ENCODE measurements around the gene GIT2. TPM values are rescaled to one million over a fixed set of nuclear protein-coding genes. Genes with fewer than 3 reads are reported as not detected.
"Not testable (repeated sequence)": the region's sequence is repeated elsewhere in the genome, so short reads cannot be mapped to it uniquely, and the experiment has no call there.

Gene GIT2, protein sequence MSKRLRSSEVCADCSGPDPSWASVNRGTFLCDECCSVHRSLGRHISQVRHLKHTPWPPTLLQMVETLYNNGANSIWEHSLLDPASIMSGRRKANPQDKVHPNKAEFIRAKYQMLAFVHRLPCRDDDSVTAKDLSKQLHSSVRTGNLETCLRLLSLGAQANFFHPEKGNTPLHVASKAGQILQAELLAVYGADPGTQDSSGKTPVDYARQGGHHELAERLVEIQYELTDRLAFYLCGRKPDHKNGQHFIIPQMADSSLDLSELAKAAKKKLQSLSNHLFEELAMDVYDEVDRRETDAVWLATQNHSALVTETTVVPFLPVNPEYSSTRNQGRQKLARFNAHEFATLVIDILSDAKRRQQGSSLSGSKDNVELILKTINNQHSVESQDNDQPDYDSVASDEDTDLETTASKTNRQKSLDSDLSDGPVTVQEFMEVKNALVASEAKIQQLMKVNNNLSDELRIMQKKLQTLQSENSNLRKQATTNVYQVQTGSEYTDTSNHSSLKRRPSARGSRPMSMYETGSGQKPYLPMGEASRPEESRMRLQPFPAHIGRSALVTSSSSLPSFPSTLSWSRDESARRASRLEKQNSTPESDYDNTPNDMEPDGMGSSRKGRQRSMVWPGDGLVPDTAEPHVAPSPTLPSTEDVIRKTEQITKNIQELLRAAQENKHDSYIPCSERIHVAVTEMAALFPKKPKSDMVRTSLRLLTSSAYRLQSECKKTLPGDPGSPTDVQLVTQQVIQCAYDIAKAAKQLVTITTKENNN
- polyA plus RNA-seq (2013, experiment 1 of 2; ENCODE audit: insufficient read length), result 27.8 TPM
- 26.4 TPM for polyA plus RNA-seq (2013, experiment 2 of 2; ENCODE audit: insufficient read length)

GRCh38 chr12:109995686-109996482 lies at the start of gene GIT2:
TSS of gene GIT2 (minus strand) at chr12:109996368. CDS start at chr12:109996224, 144 bp downstream.
- peak; percentile 90 for DNase-seq

DNA sequence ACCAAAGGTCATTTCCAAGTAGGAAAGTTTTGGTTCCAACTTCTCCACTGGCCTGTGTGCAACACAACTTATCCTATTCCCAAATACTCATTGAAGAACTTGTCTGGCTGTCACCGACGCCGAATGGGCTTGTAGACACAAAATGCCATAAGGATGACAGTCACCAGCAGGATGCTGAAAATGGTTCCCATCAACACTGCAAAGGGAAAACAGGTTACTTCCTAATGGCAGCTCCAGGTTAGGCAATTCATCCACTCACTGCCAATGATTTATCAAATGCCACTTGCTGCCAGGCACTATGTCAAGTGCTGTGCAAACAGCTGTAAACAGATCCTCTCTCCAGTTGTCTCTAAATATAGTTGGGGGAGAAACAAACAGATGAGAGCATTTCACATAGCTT lies 46.1 kb upstream of the GIT2 start:
- DNase-seq, result no peak

DNA sequence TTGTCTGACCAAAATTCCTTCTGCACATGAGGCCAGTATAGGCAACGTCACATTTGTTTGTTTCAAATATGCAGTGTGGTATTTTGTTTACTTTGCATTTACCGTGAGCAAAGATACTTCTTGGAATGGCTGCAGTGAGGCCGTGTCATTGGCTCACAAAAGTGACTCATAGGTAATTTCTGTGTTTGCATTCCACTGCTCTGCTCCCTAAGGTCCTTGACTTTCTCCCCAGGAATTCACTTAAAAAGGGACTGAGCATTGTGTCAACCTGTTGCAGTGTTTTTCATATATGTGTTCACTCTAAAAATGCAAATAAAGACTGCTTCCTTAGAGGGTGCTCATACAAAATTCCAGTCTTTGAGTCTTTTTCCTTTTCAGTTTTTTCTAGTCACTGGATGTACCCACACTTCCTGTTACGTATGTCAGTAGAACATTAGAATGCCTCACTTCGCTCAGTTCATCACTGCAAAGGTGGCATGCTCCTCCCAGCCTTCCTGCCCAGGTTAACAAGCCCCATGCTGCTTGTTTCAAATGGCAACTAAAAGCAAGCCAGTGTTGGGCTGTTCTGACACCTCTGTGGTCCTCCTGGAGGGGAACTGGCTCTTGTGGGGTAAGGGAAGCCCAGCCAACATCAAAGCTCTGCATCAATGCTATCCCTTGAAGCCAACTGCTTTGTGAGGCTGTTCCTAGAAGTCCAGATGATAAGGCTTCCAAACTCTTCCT lies 43.1 kb upstream of the GIT2 start:
- DNase-seq, result peak; percentile 89

DNA sequence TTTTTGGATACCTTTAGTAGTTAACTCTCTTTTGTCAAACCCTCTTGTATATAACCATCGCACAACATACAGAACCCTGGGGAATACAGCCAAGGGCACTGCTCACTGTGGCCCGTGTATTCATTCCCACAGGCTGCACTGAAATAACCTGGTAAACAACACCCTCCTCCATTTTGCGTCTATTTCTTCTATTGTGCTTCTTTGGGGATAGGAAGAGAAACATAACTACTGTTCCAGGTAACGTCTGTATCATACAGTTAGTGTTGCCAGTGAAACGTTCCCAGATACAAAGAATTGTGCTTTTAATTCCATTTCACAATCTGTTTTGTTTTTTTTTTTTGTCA lies 42.5 kb upstream of the GIT2 start:
- no peak for DNase-seq

- DNase-seq, result no peak
Measured at GRCh38 chr12:110037315-110037714, 41.1 kb upstream of the GIT2 start.

GRCh38 chr12:110035534-110036104 lies 39.5 kb upstream of the GIT2 start:
- DNase-seq, result no peak

GRCh38 chr12:110033888-110034287 lies 37.7 kb upstream of the GIT2 start:
- DNase-seq, result no peak

- DNase-seq, result no peak
Measured at GRCh38 chr12:110029290-110029815, 33.2 kb upstream of the GIT2 start.

- DNase-seq, result no peak
Measured at GRCh38 chr12:110028323-110028722, 32.2 kb upstream of the GIT2 start.

DNA sequence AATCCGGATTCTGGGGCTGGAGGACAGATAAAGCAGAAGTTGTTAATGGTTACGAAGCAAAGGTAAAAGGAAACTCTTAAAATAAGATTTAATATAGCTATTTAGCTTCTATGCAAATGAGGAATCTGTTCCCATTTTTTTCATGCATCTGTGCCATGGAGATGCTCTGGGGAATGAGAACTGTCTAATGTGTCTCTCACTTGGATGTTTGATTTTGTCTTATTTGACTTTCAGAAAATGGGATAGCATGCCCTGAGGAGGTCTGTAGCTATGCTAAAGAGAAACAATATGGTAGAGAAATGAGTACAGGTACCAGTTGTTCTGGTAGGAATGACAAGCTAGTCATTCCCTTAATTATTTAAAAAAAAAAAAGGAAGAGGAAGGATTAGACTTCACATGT lies 27.9 kb upstream of the GIT2 start:
- DNase-seq, result no peak

DNA sequence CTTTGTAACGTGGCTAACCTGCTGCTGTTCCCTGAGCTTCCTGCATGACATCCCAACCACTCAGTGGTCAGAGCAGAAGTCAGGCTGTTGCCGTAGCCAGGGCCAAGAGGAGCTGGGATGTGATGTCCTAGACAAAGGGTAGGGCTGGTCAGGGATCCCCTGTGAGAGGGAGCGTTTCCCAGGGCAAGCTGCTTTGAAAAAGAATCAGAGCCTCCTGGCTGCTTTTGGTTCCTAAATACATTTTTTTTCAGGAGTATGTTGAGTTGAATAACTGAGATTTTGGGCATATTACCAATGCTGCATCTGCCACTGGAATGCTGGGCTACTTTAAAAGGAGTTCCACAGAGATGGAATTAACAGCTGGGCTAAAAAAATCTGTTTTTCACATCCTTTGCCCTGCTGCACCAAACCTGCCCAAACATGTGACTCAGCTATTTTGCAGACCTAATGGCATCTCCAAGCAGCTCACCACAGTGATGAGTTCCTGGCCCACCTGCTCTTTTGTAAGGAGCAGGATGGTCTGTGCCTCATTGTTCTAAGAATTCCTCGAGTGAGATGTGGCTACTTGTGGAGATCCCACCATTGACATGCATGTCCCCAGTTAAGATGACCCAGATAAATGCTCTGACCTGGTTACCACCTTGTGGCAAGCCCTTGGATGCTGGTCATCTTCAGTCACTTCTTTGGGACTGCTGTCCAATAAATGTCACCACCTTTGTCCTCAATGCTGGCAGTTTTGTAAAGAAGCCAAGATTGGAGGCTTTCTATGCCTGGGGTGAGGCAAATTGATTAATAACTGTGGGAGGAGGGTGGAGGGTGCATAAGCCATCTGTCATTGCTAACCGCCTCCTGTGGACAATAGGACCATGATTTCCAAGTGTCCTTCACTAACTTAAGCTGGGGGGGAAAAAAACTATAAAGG lies 27.2 kb upstream of the GIT2 start:
- DNase-seq, result peak; percentile 85

- DNase-seq, result no peak
Measured at GRCh38 chr12:110020956-110021355, 24.8 kb upstream of the GIT2 start.

GRCh38 chr12:110015132-110015531 lies 19.0 kb upstream of the GIT2 start:
- no peak for DNase-seq

GRCh38 chr12:110012659-110013058 lies 16.5 kb upstream of the GIT2 start:
- DNase-seq, result no peak

DNA sequence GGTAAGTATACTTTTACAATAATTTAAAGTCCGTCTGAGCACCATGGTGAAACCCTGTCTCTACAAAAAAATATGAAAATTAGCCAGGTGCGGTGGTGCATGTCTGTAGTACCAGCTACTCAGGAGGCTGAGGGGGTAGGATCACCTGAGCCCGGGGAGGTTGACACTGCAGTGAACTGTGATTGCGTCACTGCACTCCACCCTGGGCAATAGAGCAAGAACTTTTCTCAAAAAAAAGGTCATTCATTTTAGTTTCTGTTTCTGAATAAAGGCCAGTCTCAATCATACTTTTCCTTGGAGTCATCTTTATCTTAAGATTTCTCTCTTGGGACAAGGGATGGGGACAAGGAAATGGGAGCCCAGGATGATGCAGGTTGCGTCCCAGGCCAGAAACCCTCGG lies 16.0 kb upstream of the GIT2 start:
- no peak for DNase-seq

- DNase-seq, result no peak
Measured at GRCh38 chr12:110010853-110011723, 14.9 kb upstream of the GIT2 start.

DNA sequence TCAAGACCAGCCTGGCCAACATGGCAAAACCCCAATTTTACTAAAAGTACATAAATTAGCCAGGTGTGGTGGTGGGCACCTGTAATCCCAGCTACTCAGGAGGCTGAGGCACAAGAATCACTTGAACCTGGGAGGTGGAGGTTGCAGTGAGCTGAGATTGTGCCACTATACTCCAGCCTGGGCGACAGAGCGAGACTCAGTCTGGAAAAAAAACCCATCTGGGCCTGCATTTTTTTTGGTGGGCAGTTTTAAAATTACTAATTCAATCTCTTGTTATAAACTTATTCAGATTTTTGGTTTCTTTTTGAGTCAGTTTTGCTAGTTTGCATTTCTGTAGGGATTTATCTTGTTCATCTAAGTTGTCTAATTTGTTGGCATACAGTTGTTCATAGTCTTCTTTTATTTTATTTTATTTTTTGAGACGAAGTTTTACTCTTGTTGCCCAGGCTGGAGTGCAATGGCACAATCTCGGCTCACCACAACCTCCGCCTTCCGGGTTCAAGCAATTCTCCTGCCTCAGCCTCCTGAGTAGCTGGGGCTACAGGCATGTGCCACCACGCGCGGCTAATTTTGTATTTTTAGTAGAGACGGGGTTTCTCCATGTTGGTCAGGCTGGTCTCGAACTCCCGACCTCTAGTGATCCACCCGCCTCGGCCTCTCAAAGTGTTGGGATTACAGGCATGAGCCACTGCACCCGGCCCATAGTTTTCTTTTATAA lies 12.7 kb upstream of the GIT2 start:
- not testable (repeated sequence) for DNase-seq

DNA sequence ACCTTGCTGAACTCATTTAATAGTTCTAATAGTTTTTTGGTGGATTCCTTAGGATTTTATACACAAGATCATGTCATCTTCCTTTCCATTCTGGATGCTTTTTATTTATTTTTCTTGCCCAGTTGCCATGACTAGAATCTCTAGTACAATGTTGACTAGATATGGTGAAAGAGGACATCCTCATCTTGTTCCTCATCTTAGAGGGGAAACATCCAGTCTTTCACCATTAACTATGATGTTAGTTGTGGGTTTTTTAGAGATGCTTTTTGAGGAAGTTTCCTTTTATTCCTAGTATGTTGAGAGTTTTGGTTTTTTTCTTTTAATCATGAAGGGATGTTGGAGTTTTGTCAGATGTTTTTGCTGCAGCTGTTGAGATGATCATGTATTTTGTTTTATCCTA lies 11.7 kb upstream of the GIT2 start:
- no peak for DNase-seq

DNA sequence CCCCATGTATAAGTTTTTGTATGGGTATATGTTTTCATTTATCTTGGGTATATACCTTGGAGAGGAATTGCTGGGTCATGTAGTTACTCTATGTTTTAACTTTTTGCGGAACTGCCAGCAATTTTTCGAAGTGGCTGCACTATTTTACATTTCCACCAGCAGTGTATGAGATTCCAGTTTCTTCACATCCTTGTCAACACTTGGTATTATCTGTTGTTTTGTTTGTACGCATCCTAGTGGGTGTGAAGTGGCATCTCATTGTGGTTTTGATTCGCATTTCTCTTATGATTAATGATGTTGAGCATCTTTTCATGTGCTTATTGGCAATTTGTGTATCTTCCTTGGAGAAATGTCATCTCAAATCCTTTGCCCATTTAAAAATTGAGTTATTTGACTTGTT lies 9.9 kb upstream of the GIT2 start:
- no peak for DNase-seq
